HG03060 (cell line): ENCODE results near the gene CRAMP1.

Experiments used
- ATAC-seq: cut with Tn5 transposase; IDR thresholded peaks from one replicate; pipeline ENCODE4 v1.9.1; 2021; ENCODE audit warnings: low read depth, moderate number of reproducible peaks; ENCODE audit not compliant: unreplicated experiment

Gene CRAMP1, protein sequence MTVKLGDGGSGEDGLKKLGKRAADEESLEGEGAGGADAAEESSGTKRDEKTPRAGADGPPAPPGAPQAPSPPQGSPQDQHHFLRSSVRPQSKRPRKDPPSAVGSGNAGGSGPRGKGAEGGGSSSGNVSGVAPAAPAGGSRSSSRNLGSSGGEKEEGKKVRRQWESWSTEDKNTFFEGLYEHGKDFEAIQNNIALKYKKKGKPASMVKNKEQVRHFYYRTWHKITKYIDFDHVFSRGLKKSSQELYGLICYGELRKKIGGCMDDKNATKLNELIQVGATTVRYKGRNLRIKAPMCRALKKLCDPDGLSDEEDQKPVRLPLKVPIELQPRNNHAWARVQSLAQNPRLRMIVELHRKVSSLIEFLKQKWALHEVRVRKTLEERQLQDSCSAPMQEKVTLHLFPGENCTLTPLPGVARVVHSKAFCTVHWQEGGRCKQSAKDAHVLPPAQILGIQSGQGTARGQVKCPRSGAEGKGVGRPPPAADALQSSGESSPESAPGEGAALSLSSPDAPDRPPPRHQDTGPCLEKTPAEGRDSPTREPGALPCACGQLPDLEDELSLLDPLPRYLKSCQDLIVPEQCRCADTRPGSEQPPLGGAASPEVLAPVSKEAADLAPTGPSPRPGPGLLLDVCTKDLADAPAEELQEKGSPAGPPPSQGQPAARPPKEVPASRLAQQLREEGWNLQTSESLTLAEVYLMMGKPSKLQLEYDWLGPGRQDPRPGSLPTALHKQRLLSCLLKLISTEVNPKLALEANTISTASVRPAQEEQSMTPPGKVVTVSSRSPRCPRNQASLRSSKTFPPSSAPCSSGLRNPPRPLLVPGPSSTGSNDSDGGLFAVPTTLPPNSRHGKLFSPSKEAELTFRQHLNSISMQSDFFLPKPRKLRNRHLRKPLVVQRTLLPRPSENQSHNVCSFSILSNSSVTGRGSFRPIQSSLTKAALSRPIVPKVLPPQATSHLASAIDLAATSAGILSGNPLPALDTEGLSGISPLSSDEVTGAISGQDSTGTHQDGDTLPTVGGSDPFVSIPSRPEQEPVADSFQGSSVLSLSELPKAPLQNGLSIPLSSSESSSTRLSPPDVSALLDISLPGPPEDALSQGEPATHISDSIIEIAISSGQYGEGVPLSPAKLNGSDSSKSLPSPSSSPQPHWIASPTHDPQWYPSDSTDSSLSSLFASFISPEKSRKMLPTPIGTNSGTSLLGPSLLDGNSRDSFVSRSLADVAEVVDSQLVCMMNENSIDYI (N-terminal part only)

DNA sequence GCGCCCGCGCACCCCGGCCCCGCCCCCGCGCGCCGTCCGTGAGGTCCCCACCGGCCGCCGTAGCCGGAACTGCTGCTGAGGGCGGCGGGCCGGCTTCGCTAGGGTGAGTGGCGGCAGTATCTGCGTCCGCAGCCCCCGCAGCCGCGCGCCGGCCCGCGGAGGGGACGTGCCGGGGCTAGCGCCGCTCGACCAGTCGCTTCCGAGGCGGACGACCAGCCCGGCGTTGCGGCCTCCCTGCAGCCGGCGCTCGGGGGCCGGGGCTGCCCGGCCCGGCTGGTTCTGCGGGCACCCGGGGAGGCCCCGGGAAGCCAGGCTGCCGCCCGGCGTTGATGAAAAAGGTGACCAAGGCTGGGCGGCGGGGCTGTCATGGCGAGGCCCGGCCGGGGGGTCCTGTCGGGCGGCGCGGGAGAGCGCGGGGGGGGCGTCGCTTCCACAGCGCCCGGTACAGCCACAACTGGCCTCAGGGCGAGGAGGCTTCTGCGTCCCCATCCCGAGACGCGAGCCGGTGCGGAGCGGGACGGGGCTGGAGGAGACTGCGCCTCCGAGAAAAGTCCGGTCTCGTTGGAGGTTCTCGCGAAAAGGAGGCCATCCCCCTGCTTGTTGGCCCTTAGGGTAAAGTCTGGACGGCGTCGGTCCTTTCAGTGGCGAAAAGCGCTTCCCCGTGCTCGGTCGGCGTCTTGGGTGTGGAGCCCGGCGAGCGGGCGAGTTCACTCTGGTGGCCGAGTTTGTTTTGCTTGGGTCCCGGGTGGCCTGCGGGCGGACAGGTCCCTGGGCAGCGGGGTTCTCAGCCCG is at the start of gene CRAMP1:
Gene CRAMP1 (plus strand): TSS at position 41 of the 792 bp plus-strand sequence. CDS start 2,280 bp downstream, outside the sequence.
- no peak for ATAC-seq

DNA sequence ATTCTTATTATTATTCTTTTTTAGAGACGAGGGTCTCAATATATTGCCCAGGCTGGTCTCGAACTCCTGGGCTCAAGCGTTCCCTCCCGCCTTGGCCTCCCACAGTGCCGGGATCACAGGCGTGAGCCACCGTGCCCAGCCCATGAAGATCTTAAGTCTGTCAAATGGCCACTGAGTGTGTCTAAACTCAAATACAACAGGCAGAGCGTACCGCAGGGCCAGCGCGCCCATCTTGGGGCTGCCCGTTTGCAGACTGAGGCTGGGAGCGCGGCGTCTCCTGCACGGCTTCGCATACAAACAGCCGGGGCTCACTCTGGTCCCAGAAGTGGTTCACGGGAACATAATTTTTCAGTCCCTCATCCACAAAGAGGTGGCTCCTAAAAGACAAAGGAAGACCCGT is 48.4 kb upstream of the CRAMP1 start:
- ATAC-seq: no peak

DNA sequence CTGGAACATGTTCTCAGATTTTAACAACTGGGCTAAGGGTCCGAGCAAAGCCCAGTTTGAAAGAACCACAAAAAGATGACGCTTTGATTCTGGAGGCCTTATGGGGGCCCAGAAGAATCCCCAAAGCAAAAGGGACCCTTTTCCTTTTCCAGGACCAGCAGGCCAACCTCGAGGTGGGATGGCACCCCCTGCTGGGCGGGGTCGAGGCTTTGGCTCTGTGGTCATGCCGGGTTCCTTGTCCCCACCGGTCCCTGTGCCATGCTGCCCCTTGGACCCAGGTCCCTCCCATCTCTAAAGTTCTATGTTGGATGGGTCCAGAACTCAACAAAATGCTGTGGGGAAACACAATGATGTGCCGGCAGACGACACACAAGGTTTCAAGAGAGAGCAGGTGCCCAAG is 47.8 kb upstream of the CRAMP1 start:
- no peak for ATAC-seq

DNA sequence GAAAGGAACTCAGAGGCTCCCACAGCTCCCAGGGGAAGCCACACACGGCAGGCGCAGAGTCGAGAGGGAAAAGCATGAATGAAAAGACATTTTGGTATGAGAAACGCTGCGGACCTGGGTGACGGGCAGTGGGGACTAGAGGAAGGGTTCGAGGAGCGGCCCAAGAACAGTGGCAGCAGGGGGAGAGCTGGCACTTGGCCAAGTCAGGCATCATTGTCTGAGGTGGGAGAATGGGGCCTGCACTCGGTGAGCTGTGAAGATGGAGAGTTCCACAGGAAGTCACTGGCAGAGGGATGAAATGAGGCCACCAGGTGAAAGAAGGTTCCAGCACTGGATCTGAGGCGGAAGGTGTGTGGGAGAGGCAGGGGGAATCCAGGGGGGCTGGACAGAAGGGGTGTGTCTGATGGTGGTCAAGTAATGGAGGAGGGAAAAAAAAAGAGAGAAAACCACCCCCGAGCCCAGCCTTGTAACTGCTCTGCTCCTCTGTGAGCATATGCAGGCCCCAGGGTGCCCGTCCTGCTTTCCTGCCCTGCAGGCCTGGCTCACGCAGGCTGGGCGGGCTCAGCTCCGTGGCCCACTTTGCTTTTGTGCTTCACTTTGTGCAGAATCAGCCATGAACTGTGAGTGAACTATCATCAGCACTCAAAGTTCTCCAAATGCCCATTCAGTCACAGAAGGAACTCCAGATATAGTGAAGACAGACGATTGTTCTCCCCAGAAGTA is 46.9 kb upstream of the CRAMP1 start:
- ATAC-seq: no peak

DNA sequence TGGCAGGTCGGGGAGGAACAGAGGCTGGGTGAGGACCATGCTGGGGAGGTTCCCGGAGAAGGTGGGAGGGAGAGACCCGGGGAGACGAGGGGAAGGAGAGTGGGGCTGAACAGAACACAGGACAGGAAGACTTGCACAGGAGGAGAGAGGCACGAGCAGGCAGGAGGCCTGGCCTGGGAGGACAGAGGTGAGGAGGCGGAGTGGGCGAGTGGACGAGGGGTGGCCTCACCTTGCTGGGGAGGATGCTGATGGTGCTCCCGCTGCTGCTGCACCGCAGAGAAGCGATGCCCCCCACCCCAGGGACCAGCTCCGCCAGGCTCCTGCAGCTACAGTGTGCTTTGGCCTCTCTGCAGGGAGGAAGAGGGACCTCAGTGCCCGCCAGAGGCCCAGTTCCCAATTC is 44.2 kb upstream of the CRAMP1 start:
- ATAC-seq: no peak

GRCh38 chr16:1571012-1571671 is 41.0 kb upstream of the CRAMP1 start:
- no peak for ATAC-seq

GRCh38 chr16:1572673-1573072 is 39.5 kb upstream of the CRAMP1 start:
- ATAC-seq: no peak

DNA sequence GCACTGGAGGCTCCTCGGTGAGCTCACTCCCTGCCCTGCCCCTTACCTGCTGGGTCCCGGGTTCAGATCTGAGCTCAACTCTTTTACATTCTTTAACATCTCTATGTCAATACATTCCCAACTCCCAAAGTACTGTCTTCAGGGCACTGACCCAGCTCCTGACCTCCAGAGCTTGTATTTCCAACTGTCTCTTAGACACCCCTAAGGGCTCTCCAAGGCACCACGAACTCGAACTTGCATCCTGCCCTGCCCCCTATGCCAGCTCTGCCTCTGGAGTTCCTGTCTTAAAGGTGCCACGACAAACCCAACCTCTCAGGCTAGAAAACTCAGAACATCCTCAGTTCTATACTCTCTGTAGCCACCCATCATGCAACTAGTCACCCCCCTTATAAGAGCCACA is 38.9 kb upstream of the CRAMP1 start:
- ATAC-seq: no peak

DNA sequence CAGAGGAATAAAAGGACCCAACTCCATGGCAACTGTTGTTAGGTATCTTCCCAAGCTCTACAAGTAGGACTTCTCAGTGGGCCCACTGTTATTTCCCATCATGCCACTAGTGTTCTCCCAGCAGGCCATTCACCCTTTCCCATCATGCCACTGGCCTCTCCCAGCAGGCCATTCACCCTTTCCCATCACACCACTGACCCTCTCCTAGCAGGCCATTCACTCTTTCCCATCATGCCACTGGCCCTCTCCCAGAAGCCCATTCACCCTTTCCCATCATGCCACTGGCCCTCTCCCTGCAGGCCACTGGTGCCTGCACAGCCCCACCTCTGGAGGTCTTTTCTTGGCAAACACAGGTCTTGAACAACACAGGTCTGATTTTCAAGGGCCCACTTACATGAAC is 36.6 kb upstream of the CRAMP1 start:
- no peak for ATAC-seq

- no peak for ATAC-seq
These were observed 32.9 kb upstream of the CRAMP1 start for GRCh38 chr16:1579214-1579613.

DNA sequence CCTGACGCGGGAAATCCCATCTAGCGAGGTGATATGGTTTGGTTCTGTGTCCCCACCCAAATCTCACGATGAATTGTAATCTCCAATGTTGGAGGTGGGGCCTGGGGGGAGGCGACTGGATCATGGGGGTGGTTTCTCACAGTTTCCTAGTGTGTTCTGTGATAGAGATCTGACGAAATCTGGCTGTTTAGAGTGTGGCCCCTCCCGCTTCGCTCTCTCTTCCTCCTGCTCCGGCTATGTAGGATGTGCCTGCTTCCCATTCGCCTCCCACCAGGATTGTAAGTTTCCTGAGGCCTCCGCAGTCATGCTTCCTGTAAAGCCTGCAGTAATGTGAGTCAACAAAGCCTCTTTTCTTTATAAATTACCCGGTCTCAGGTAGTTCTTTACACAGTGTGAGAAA is 31.9 kb upstream of the CRAMP1 start:
- ATAC-seq: no peak

- ATAC-seq: no peak
These were observed 31.2 kb upstream of the CRAMP1 start for GRCh38 chr16:1580956-1581355.

DNA sequence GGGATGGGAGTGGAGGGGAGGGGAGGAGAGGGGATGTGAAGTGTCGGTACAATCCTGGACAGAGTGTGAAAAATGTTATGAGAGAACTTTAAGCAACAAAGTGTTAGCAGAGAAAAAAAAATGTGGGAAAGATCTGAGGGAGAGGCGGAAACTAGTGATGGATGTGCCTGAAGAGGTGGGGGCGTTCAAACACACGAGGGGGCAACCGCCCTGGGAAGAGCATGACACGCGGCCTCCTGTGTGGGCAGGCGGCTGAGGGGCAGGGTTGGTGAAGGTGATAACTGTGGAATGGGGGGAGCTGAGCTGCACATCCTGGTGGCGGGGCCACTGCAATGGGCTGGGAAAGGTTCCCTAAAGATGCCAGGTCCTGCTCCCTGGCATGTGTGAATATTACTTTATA is 30.4 kb upstream of the CRAMP1 start:
- no peak for ATAC-seq

GRCh38 chr16:1583180-1583579 is 29.0 kb upstream of the CRAMP1 start:
- no peak for ATAC-seq

GRCh38 chr16:1584926-1585484 is 27.2 kb upstream of the CRAMP1 start:
- ATAC-seq: no peak

GRCh38 chr16:1590366-1590765 is 21.8 kb upstream of the CRAMP1 start:
- no peak for ATAC-seq

DNA sequence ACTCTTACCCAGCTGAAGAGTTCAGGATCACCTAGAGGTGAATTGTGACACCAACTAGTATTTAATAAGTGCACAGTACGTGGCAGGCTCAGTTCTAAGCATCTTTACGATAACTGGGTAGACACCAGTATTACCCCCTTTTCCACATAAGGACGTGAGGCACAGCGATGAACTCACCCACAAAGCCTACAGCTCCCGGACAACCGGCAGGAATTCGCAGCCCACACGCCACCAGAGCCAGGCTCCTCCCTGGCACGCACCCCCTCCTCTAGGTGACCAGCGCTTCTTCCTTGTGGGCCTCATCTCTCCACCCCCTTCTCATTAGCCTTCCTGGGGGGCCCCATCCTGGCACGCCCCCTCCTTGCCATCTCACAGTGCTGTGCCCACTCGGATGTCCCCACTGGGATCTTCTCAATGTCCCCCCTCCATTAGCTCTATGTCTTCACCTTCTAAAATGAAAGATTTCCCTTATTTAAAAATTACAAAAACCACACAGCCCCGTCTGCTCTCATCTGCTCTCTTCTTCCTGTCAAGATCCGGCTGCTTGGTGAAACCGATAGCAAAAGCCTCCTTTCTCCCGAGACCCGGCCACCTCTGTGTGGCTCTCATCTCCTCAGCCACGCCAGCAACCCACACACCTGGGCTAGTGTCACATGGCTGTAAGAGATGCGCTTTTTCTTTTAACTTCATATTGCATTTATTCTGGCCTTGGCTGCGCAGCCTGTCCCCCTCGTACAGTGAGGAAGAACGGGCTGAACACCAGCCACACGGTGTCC is 21.0 kb upstream of the CRAMP1 start:
- ATAC-seq: no peak

GRCh38 chr16:1592446-1592845 is 19.7 kb upstream of the CRAMP1 start:
- ATAC-seq: no peak
